GDM1 (cell line): ENCODE results near the gene DYNLT5.
"Not testable (repeated sequence)": the region's sequence is repeated elsewhere in the genome, so short reads cannot be mapped to it uniquely, and the experiment has no call there.

Experiments
- DNase-seq: peaks from one replicate; lab custom pipeline; 2025; lab: John Stamatoyannopoulos, UW

The DYNLT5 gene

DNA sequence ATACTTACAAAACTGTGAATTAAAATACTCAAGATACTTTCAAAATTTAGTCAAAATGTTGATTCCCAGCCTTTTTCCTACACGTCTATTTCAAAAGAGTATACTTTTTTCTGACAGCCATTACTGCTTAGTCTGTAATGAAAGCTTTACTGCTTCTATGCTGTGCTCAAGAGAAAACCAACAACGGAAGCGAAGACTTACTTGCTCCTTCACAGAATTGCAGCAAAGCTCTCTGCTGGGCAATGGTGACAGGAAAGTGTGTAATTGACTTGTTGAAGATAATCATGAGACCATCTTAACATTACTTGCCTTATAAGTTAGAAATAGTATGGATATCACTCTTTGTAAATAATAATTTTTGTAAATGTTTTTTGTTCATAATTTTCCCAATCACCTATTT lies 1.7 kb upstream of the DYNLT5 start:
- peak; percentile 28 for DNase-seq

DNA sequence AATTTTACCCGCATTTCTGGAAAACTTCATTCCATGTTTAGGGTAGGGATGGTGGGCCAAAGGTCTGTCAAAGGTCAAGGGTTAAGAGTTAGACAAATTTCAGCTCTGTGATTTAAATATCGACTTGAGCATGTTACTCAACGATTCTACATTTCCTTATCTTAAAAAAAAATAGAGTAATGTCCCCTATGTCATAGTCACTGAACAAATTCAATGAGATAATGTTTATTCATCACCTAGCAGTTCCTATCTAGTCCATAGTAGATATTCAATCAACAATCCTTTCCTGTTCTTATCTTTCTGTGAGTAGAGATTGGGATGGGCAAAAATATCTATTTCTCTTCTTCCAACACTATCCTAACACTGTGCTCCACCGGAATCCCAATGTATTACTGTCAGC lies 1.1 kb upstream of the DYNLT5 start:
- DNase-seq = no peak

DNA sequence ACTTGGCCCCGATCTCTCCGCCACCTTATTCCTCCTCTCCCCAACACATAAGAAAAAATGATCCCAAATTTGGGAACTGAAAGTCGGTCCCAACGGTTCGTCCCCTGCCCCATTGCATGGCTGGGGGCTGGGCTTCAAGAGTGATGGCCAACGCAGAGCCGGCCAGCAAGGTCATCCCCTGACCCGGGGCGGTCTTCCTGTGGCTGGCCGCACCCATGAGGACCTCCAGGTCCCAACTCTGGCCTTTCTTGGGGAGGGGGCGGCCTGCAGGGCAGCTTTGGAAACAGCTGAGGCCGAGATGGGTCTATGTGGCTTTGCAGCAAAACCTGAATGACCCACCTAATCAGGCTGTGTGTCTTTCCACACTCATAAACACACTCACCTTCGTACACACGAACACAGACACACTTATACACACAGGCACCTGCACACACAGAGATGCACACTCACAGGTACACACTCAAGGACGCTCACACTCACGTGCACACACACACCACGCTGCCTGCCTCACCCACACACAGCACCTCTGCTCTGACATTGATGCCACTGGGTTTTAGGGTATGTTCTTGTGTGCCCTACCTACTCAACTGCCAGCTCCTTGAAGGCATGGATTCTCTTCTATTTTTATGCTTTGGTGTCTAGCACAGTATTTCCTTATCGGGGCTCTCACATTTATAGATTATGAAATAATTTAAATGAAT lies 562 bp downstream of the DYNLT5 start:
- DNase-seq = peak; percentile 13

DNA sequence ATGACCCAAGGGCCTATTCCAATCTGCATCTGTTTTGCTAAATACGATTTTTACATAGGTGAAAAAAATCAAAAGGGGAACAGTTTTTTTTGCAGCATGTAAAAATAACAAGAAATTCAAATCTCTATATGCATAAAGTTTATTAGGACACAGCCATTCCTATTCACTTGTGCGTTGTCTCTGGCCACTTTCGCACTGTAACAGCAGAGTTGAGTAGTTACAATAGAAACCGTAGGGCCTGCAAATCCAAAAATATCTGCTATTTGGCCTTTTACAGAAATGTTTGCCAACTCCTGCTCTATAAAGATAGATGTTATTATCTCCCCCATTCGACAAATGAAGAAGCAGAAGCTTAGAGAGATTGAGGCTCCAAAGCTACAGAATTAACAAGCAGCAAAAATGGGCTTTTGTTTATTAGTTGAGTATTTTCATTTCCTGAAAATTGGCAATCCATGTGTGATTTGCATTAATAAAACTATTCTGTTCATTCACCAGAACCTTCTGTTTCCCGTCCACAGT lies 5.5 kb downstream of the DYNLT5 start:
- DNase-seq = no peak

DNA sequence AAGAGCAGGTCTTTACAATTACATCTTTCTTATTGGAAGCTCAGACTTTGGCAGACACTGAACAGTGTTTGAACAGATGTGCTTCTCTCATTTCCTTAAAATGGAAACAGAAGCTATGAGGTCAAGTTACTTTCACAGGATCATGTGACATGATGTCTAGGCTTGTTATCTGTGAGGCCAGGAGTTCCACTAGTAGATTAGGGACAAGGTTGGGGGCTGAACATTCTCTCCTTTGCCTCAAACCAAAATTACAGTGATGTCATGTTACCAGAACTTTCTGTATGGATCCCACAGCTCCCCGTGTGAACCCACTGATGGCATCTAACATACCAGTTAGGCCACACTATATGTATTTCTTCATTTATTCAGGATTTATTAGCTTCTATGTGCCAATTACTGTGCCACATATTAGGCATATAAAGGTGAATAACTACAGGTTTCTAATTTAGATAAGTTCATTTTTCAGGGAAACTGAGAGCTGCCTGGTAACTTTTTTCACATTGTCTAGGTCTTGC lies 6.0 kb downstream of the DYNLT5 start:
- DNase-seq = no peak

DNA sequence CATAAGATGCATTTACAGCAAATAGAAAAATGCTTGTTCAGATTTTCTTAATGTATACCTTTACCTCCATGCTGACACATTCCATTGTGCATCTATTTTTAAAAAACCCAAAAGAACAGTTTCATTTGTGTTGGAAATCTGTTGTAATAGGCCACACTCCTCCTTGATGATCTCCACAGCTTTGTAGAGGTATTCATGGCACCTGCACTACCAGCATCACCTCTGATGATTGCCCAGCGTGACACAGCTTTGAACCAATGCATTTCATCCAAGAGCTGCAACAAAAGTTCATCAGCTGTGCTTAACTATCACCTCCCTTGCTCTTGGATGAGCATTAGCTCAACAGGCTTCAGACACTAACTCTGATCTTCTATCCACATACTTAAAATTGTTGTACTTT lies 8.2 kb downstream of the DYNLT5 start:
- no peak for DNase-seq

DNA sequence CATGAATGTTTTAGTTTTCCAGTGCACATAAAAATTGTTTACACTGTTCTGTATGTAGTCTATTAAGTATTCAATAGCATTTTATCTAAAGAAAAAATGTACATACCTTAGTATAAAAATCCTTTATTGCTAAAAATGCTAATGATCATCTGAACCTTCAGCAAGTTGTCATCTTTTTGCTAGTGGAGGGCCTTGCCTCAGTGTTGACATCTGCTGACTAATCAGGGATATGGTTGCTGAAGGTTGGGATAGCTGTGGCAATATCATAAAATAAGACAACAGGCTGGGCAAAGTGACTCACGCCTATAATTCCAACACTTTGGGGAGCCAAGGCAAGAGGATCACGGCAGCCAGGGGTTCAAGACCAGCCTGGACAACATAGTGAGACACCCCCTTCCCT lies 9.0 kb downstream of the DYNLT5 start:
- no peak for DNase-seq

DNA sequence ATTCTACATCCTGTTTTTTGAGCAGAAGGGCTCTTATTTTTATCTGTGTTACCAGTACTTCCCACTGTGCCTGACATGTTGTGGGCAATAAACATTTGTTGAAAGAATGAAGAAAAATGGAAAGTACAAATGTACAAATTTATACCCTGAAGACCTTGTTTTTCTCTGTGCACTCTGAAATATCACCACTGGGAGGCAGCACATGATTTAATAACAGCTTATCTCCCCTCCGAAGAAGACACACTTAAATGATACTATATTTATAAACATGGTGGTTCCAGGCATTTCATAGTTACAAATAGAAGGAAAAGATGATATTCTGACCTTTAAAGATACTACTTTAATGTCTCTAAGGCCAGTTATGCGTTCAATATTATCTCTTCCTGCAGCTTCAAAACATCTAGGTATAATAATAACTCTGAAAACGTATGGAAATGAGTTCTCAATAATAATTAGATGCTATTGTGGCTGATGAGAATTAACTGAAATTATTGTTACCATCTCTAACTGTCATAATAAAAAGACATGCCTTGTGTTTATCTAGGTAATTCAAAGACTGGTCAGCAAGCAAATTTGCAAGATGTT lies 12.8 kb downstream of the DYNLT5 start:
- peak; percentile 20 for DNase-seq

DNA sequence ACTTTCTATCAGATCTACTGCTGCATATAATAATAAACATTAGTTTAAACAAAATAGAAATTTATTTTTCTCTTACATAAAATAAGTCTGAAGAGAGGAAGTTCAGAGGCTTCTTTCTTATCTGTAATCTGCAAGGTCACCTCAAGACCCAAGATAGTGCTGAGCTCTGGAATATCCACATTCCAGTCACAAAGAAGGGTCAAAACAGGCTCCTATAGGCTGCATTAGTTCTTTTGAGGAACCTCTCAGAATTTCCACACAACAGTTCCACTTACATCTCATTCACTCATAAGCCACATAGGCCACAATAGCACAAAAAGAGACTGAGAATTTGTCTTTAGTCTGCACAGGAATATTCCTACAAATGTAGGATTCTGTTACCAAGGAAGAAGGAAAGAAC lies 15.4 kb downstream of the DYNLT5 start:
- DNase-seq = no peak

DNA sequence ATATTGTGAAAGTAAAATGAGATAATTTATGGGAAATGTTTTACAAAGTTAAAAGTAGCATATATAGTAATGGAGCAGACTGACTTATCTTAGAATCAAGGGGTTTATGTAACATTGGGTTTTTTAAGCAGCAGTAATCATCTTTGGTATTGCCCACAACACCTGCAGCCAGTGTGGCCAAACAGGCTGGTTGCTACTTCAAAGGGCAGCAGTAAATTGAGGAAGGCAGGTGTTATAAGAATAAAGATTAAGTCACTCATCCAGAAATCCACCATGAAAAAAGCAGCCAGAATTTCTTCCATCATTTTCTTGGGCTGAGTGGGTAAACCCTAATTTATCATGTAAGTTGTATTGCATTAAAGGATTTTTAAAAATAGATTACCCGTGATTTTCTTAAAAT lies 16.7 kb downstream of the DYNLT5 start:
- no peak for DNase-seq

DNA sequence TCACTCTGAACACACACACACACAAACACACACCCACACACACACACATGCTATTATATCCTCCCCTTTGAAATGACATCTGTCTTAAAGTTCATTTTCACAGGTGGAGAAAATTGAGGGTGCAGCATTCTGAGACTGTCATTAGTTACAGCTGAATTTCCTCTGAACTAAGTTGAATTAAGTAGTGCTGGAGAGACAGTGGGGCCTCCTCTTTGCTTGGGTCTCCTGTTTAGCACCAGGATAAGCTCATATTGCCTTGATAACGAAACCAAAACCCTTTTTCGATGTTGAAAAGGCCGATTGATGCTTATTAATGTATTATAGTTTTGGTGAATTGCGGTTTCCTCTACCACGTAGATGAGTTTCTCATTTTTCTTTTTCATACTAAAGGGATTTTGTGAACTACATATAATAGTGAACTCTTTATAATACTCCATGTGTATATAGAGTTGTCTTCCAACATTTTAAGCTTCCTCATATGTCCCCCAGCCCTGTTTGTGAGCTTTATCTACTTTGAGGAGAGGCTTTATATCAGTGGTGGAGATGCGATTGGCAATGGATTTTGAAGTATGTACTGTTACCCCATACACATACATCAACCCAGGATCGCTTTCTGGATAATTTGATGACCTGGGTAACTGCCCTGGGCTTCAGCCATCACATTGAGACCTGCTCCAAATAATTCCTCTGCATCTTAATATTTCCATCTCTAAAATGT lies 17.4 kb downstream of the DYNLT5 start:
- DNase-seq = no peak

DNA sequence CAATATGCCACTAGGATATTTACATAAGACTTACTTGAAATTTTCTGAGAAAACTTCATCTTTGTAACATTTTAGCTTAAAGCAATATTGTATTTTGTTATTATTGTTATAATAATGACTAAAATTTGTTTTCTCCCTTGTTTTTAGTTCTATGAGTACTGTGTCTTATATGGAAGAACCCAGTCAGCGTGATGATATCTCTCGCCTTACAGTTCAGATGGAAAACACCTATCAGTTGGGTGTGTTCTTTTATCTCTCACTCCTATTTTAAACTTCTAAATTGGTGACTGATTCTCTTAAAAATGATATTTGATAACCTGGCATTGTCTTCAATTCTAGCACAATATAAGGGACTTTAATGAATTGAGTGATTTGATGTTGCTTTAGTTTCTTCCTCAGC lies 18.0 kb downstream of the DYNLT5 start:
- no peak for DNase-seq

DNA sequence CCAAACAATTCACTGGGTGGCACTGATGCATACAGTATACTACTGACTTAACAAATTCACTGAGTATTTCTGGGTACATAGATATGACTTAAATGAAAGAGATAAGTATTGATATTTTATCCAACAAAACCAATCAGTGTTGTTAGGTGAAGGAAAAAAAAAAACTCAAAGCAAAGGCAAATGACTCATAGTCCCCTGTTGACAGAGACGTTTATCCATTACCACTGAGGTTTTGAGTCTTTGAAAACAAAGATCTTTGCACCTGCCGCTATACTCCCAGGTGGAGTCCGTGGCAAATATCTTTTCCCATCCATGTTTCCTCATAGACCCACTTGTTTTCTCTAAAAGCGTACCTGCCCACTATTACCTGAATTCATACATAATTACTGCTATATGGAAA lies 18.4 kb downstream of the DYNLT5 start:
- DNase-seq = no peak

DNA sequence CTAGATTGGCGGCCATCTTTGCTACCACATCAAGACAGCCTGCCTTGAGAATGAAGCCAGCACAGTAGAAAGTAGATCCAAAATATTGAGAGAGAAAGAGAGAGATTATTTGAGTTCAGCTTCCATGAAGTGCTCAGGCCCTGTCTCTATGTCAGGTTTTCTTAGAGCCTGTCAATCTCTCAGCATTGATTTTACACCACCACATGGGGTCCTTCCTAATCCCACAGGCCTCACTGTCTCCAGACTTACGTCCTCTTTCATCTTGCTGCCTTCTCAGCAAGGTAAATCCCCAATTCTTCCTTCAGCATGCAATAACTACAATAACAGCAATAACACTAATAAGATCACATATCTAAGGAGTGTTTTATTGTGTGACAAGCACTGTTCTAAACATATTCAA lies 21.0 kb downstream of the DYNLT5 start:
- DNase-seq = no peak

DNA sequence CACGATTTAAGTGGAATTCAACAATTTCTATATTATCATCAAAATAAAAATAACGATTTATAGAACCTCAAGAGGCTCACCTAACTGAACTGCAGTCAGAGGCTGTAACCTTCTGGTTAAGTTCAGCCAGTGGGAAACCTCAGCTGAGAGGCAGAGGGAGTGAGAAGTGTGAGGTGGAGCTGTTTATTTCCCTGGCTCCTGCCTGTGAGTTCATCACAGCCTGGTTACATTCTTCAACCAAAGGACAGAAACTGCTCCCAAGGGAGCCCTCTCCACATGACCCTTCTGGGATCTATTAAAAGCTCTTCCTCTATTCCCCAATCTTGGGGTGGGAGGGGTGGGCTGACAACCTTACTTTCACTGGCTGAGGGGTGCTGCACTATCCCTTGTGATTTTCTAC lies 22.2 kb downstream of the DYNLT5 start:
- no peak for DNase-seq

DNA sequence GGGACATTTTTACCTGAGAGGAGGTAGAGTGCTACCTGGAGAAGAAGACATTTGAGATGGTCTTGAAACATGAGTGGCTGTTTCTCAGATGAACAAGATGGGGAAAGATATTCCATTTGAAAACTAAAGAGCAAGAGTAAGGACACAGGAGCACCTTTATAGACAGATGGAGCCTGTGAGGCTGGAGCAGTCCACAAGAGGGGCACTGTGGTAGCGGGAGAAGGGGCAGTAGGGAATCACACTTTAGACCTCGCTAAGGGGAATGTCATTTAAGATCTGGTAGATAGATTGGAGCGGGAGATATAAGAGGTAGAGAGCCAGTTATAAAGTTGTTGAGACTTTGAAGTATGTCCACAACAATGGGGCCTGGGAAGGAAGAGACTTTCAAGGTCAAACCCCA lies 23.4 kb downstream of the DYNLT5 start:
- no peak for DNase-seq

DNA sequence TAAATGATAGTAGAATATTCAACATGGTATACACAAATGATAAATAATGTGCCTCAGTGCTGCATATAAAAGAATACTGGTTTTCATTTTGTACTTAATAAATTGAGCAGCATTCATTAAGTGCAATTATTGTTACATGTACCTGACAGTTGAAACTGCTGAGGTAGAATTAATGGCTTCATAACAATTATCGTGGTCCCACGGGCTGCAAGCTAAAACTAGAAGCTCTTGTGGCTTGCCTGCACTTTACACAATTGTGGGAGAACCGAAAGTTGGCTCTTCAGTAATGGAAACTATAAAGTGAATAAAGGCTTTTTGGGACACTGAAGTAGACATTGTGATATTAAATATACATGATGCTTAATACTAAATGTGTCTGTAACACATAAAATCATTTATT lies 25.6 kb downstream of the DYNLT5 start:
- DNase-seq = no peak

DNA sequence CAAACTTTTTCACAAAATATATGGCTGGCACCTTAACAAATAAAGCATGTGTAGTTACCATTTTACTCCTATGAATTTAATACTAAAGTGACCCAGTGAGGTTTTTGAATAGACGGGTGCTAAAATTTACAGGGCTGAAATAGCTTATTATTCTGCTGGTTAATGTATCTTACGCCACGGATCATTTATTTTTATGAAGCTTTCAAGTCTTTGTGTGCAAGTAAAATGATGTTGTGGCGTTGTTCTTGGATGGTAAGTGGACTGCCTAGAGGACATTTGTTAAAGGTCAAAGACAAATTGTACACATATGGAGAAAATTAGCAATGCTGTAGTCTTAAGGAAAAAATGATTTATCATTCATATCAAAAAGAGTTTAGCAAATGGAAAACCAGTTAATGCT lies 26.0 kb downstream of the DYNLT5 start:
- no peak for DNase-seq

DNA sequence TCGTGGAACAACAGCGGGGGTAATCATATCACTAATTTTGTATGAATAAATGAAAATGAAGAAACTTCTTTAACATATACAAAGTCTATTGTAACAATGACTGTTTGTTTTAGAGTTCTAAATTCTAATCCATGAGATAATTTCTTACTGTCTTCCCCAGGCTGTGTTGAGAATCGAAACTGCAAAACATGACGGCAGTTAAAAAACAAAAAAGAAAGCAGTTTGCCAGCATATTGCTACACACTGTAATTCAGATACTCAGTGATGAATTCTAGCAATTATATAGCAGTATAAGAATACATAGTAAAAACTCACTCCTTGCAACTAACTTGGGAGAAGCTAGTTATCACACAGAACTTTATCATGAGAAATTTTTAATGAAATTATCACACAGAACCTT lies 26.7 kb downstream of the DYNLT5 start:
- DNase-seq = no peak

DNA sequence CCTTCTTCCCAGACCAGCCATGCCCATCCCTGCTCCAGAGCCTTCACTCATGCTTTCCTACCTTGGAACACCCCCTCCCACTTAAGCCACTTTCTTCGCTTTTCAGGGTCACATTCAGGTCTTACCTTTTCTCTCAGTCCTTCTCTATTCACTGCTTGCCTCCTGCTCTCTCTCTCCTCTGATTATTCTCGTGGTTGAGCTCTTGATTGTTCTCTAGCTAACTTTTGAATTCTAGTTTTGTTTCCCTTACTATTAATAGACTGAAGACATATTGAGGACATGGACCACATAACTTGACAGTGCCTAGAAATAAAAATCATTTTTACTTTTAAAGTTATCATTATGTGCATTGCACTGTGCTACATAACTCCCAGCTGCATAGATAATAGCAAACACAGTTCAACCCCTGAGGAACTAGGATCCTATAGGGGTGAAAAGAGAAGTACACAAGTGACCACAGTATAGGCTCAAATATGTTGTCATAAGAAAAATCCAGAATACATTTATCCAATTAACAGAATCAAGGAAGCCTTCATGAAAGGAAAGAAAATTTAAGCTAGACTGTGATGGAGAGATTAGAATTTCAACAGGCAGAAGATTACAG lies 27.3 kb downstream of the DYNLT5 start:
- no peak for DNase-seq

DNA sequence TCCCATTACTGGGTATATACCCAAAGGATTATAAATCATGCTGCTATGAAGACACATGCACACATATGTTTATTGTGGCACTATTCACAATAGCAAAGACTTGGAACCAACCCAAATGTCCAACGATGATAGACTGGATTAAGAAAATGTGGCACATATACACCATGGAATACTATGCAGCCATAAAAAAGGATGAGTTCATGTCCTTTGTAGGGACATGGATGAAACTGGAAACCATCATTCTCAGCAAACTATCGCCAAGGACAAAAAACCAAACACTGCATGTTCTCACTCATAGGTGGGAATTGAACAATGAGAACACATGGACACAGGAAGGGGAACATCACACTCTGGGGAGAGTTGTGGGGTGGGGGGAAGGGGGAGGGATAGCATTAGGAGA lies 33.5 kb downstream of the DYNLT5 start:
- not testable (repeated sequence) for DNase-seq

DNA sequence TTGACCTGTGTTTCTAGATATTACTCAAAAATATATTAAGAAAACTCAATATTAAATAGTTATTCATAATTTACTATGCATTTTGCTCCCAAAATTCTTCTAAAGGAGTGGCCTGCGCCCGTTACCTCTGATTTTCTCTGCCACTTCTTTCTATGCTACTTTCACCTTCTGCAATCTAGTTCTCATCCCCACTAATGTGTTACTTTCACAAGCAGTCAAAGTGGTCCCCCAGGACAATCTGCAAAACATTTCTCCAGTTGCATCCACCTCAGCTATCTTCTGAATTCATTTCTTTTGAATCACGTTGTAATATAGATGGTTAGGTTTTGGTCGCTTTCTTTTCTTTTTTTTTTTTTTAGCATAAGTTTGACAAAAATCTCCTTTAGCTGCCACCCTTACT lies 35.4 kb downstream of the DYNLT5 start:
- no peak for DNase-seq
